ENCODE data around the gene CBFA2T3.

The CBFA2T3 gene

DNA sequence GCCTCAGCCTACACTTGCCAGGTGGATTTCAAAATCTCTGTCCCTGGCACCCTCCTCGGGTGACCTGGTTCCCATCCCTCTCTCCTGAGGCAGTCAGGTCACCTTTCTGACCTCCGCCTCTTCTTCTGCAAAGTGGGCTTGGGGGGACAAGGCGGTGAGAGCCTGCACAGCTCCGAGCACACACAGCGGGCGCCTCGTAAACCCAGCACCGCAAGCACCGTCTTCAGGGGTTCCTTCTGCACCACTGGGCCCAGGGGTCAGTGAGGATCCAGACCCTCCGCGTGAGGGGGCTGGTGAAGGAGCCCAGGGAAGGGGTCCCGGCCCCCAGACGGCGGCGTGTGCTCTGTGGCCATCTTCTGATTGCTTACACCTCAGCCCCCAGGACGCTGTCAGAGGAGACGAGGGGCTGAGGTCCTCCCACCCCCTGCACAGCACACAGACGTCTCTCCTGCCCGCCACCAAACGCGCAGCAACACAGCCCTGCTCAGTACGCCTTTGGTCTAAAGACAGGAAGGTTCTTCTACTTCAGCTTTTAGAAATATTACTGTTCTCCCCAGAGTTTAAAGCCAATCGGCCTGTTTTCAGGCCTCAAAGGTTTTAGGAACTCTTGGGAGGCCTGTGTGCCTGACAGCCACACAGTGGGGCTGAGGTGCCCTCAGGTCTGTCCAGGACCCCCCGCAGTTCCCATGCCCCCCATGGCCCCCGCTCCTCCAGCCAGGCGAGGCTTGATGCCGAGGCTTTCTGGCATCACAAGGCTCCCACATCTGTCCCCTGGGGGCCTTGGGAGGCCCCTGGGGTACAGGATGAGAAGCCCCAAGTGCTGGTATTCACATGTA, 2.7 kb downstream of the CBFA2T3 start:
- DNase-seq = no peak

DNA sequence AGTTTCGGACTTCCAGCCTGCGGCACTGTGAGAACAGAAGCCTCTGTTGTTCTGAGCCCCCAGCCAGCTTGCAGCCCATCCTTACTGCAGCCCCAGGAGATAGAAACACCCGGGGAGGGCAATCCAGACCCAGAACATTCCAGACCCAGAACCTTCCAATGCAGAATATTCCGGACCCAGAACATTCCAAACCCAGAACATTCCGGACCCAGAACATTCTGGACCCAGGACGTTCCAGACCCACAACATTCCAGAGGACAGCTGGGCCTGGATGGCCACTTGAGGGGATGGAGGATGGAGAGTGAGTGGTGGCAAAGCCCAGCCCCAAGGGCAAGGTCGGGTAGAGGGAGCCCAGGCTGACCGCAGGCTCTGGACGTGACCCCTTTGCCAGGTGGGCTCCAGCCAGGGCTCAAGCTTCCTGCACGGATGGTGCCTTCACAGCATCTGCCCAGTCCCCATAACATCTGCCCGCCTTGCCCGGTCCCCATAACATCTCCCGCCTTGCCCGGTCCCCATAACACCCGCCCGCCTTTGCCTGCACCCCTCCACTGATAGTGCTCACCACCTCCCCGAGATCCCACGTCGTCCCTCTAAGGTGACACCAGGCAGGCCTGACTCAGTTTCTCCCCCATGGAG, 3.5 kb downstream of the CBFA2T3 start:
- DNase-seq = no peak

DNA sequence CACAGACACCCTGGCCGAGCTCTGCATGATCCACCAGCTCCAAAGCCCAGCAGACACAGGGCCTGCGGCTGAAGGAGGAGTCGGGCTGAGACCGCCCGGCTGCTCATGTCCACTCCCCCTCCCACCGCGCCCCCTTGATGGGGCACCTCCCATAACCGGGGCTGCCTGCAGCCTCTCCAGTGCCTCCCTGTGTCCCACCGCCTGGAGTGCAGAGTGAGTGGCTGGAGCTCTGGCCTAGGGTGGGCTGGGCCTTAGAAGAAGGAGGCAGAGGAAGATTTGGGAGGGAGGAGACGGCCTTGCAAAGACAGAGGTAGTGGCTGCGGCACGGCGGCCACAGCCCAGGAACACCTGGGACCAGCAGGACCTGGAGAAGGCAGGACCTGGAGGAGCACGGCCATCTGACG, 4.0 kb downstream of the CBFA2T3 start:
- DNase-seq = no peak

DNA sequence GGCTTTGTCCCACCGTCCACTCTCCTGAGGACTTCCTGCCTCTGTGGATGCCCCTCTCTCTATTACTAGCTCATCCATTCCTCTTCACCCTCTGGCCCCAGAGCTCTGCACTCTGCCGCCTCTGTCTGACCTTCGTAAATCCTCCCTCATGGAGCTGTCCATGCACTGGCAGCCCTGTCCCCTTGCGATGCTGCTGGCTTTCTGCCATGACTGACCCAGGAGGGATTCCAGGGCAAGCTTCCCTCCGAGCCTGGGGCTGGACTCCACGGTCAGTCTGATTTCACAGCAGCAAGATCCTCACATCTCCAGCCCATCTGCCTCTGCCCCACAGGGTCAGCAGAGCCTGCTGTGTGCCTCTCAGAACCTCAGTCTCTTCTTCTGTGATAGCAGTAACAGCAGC, 4.7 kb downstream of the CBFA2T3 start:
- DNase-seq = no peak

DNA sequence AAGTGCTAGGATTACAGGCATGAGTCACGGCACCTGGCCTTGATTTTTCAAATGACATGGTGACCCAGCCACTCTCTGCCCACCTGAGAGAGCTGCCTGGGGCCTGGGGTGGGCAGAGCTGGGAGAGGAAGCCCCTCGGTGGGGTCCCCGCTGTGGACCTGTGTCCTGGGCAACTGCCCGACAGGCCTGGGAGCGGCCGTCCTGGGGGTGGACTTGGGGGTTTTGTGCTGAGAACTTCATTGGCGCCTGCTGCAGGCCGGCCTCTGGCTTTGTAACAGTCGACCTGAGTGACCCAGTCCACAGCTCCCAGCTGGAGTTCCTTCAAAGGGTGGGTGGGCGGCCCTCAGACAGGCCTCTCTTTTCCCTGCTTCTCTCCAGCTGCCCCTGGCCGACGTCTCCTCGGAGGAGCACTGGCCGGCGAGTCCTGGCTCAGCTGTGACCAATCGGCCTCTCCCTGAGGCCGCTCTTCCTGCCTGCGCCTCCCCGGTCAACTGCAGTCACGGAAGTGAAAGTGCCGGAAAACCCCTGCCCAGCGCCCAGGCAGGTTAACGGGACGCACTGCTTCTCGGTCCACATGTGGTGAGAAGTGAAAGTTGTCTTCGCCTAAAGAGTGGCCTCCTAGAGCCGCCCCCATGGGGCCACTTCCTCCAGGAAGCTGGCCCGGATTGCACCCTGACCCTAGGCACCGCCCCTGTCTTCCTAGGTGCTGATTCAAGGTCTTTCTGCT, 5.5 kb downstream of the CBFA2T3 start:
- DNase-seq = no peak

DNA sequence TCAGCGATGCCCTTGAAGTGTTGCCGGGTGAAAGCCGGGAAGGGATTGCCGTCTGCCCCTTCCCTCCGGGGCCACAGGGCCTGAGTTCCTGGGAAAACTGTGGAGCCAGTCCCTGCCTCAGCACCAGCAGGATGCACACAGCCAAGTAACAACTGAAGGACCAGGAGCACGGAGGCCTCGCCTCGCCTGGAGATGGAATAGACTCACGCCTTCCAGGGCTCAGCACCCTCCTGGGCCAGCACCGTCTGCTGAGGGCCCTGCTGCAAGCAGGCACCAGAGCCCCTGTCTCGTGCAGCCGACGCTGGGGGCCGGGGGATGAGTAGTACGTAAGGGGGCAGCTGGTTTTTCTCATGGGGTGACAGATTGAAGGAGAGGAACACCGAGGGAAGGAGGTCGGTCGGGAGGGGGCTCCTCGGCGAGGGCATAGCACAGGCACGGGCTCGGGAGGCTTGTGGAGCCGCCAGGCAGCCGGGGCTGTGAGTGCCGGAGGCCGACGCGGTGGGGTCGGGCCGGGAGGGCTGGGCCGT, 6.4 kb downstream of the CBFA2T3 start:
- no peak for DNase-seq

DNA sequence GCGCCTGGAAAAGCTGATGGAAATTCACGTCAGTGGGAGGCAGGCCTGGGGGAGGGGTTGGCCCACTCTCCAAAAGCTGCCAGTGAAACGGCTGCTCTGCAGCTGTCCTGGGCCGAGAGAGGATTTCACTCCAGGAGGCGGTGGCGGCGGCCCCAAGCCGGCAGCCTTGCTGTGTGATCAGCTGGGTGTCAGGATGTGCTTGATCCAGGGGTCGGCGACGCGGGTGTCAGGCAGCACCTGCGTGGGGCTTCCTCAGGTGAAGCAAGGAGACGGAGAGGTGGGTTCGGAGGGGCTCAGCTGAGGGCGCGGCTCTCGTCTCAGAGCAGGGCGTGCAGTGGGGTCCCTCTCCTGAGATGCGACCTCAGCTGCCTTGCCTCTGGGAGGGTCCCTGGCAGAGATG, 7.0 kb downstream of the CBFA2T3 start:
- DNase-seq = no peak

DNA sequence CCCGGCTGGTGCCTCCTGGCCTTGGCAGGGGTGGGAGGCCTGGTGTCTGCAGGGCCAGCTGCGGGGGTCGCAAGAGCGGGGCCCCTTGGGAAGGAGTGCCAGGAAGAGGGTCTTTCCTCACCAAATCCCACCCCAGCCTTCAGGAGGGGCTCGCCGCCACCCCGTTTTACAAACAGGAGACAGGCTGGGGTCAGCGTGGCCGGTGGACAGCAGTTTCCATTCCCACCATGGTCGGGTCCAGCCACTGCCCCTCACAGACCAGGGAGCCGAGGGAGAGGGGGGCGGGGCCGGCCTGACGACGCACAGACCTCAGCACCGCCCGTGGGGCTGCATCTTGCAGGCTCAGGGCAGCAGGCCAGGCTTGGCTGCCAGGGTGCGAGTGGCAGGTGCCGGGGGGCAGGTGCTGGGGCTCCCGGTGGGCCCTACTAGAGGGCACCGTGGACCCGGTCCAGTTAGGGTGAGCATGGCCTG, 7.6 kb downstream of the CBFA2T3 start:
- no peak for DNase-seq

DNA sequence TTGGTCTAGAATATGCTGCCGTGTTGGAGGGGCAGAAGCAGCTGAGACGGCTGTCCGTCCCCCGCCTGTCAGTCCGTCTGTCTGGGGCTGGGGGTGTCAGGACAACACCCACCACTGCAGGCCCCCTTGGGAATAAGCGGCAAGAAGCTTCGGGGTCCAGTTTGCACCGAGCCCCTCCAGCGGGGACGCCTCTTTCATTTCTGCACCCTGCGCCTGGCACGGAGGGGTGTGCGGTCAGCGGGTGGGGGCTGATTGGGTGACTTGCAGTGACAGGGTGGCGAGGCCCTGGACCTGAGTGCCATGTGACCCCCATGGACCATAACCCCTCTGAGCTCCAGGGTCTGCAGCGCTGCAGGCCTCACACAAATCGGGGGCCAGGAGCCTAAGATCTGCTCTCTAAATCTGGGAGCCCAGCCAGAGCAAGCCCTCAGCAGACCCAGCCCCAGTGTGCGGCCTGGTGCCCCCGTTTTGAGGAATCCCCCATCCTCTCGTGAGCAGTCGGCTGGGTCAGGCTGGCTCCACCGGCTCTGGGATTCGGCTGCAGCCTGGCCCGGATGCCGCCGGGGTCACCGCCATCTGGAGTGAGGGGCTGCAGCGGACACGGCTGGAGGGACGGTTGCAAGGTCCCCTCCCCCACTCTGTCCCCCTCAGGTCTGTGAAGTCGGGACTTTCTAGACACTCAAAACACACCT, 8.3 kb downstream of the CBFA2T3 start:
- DNase-seq = no peak

DNA sequence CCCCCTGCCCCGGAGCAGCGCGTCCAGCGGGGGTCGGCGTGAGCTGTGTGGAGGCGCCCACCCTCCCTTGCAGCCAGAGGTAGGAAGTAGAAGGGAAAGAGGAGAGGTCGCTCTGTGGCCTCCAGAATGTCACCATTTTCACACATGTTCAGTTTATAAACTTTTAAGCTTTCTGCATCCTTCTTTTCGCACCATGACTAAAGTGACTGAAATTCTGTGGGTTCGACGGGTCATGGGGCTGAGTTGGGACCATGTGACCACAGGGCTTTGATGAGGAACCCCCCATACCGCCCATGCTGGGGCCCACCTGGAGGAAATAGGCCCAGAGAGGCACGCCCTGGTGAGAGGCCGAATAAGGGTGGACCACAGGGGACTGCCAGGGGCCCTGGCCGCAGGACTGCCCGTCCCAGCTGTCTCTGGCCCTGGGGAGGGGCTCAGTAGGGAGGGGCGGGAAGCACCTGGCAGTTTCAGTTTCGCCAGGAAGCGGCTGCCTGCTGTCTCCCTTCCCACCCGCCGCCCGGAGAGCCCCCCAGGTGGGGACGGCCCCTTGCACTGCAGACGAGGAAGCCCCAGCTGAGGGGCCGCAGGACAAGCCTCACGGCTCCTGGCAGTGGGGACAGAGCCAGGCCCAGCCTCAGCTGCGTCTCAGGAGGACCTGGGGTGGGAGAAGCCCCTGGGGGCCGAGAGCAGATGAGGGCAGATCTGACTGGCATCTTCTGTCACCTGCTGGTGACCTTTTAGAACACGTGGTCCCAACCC, 9.0 kb downstream of the CBFA2T3 start:
- DNase-seq = no peak

DNA sequence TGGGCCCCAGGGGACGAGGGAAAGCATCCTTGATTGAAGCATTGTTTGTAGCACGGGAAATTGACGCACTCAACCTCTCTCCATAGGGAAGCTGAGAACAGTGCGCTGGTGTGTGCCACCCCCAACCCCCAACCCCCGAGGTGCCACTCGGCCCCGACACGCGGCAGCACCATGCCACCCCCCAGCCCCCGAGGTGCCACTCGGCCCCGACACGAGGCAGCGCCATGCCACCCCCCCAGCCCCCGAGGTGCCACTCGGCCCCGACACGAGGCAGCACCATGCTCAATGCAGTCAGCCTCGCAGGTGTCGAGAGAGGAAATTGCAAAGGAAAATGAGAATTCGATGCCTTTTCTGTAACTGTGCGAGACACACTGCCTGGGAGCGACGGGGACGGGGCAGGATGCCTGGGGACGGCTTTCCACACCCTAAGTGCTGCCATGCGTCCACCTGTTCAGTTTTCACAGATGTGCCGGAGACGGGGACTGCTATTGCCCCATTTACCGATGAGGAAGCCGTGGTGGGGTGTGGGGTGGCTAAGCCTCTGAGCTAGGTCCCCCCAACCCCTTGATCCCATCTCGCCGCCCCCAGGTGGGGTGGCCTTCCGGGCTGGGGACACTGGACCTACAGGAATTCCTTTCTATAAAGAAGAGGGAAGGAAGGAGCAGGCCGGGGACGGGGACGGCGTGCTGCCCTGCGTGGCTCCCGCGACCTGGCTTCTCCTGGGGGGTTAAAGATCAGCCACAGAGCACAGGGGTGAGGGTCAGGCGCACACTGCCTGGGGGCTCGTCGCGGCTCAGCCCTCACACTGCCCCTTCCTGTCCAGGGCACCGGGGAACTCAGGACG, 9.8 kb downstream of the CBFA2T3 start:
- no peak for DNase-seq

DNA sequence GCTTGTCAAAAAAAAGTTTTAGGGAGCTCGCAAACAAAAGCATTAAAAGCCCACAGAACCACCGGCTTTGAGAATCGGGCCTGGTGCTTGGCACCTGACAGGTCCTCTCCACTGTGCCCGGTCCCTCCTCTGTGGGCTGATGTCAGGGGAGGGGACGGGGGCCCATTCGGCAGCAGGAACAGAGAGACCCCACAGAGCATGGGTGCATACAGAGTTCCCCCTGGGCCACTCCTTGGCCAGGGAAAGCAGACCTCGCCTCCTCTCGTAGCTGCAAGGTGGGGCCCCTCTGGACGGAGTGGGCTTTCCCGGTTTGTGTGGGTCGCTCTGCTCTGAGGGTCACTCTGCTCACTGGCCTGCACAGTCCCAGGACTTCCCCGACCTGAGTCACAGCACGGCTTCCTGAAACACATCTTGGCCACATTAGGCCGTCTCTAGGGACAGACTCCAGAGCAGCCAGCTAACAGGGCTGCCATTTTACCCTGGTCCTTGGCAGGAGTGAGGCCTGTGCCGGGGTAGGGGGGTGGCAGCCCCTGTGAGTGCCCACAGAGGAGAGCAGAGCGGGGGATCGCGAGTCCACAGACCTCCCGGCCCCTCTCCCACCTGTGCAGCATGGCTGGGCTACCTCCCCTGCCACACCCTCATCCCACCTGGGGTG, 11.1 kb downstream of the CBFA2T3 start:
- DNase-seq = no peak

DNA sequence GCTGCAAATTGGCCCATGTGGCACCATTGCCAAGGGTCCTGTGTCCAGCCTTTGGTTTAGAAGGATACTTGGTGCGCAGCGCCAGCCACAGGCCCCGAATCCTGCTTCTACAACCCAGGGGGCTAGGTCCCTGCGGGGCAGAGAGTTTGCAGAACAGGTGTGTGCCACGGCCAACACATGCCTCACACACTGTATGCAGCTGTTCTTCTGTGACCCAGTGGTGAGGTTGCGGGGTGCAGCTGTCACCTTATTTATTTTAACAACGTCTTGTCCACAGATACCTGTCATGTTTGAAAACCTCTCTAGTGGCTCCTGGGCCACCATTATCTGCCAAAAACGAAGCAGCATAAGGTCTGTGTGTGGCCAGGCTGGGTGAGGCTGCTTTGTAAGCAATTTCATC, 11.6 kb downstream of the CBFA2T3 start:
- DNase-seq = no peak

DNA sequence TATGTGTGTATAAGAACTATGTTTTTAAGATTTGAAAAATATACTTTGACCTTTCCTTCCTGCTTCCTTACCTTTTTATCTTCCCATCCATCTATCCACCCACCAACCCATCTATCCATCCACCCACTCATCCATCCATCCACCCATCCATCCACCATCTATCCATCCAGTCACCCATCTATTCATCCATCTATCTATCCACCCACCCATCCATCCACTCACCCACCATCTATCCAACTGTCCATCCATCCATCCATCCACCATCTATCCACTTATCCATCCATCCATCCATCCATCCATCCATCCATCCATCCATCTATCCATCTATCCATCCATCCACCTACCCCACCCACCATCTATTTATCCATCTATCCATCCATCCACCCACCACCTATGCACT, 12.4 kb downstream of the CBFA2T3 start:
- DNase-seq = no peak

DNA sequence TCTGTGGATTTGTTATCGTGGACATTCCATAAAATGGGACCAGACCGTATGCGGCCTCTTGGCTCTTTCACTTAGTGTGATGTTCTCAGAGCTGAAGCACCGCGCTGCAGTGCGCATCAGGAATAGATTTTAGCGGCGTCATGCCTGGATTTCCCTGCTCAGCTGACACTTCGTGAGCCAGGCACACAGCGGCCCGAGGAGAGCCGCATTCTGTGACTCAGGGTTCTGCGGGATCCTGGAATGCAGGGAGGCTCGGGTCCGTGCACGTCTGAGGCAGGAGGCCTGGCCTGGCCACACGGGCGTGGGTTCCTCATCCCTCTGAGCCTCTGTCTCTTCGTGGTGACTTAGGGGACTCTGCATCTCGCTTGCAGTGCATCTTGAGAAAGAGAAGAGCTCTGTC, 13.4 kb downstream of the CBFA2T3 start:
- DNase-seq = no peak

DNA sequence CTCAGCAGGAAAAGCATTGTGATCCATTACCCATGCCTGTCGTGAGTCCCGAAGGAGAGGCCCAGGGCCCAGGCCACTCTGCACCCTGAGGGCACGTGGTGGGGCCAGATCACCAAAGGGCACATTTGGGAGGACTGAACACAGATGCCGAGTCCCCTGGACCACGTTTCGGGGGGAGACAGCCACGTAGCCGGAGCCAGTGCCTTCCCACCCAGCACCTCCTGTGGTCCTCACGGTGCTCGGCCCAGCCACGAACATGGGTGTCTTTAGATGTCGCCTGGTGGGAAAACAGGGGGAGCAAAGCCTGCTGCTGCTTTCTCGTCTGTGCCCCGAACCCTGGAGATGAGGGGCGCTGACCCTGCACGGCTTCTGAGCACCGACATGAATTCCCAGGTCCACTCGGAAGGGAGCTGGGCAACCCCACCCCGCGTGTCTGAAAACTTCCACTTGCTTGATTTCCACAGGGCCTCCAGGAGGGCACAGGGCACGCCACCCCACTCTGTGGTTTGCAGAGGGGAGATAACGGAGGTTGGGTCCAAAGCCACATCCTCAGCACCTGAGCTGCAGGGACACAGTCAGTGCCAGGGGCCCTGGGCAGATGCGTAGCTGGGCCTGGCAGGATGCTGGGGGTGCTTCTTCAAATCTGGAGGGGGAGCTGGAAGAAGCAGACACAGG, 14.4 kb downstream of the CBFA2T3 start:
- no peak for DNase-seq

DNA sequence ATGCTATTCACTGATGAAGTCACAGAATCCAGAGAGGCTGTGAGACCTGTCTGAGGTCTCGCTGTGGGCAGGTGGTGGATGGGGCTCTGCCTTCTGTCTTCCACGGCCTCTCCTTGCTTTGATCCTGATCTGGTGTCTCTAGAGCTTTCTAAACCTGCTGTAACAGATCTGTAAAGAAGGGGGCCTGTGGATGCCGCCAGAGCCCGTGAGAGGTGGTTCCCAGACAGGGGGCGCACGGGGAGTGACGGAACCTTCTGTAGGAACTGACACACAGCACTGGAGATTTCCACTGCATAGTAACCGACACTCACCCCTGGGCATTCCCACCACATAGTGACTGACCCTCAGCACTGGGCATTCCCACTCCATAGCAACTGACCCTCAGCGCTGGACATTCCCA, 16.0 kb downstream of the CBFA2T3 start:
- no peak for DNase-seq

DNA sequence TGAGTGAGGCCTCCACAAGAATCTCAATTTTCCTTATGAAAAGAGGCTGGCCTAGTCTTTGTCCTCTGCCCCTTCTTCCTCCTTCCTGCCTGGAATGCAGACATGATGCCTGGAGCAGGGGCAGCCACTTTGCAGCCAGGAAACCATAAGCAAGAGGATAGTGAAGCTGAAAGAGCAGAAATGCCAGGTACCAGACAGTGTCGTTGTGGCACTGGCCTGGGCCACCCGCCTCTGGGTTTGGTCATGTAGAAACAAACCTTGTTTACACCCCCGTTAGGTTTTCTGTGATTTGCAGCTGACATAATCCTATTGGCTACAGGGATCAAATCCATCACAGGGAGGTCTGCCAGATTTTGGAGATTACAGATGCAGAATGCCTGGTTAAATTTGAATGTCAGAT, 16.5 kb downstream of the CBFA2T3 start:
- DNase-seq = no peak

DNA sequence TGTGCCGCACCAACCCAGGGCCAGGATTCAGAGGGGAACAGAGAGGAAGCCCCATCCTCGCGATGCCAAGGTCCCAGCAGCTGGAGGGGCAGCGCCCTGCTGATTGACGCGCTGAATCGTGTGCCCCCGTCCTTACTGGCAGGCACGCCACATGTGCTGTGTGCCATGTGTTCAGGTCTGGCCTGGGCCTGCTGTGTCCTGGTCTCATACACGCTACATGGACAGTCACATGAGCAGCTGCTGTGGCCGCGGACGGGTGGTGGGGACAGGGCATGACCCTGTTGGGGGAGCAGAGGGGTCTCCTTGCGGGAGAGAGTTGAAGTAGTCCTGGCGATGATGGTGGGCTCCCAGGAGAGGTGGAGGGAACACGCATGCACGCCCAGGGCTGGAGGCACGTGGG, 18.0 kb downstream of the CBFA2T3 start:
- DNase-seq = no peak
